ENCODE data around the gene FOXN3.
"Not testable (repeated sequence)": the region's sequence is repeated elsewhere in the genome, so short reads cannot be mapped to it uniquely, and the experiment has no call there.

Gene FOXN3

GRCh38 chr14:89270439-89271227 is 146.4 kb downstream of the FOXN3 start:
- no peak for DNase-seq (ENCODE audit: low read depth)

- no peak for DNase-seq (ENCODE audit: low read depth)
Observed at GRCh38 chr14:89269404-89269803, 147.6 kb downstream of the FOXN3 start.

- no peak for DNase-seq (ENCODE audit: low read depth)
Observed at GRCh38 chr14:89268514-89268913, 148.5 kb downstream of the FOXN3 start.

GRCh38 chr14:89267656-89268055 is 149.4 kb downstream of the FOXN3 start:
- no peak for DNase-seq (ENCODE audit: low read depth)

- DNase-seq (ENCODE audit: low read depth), result no peak
Observed at GRCh38 chr14:89267163-89267562, 149.9 kb downstream of the FOXN3 start.

GRCh38 chr14:89266754-89267153 is 150.3 kb downstream of the FOXN3 start:
- DNase-seq (ENCODE audit: low read depth), result no peak

- DNase-seq (ENCODE audit: low read depth), result no peak
Observed at GRCh38 chr14:89265234-89265633, 151.8 kb downstream of the FOXN3 start.

- DNase-seq (ENCODE audit: low read depth), result no peak
Observed at GRCh38 chr14:89264196-89264800, 152.7 kb downstream of the FOXN3 start.

GRCh38 chr14:89262041-89262440 is 155.0 kb downstream of the FOXN3 start:
- DNase-seq (ENCODE audit: low read depth), result no peak

GRCh38 chr14:89260898-89261297 is 156.1 kb downstream of the FOXN3 start:
- DNase-seq (ENCODE audit: low read depth), result no peak

GRCh38 chr14:89259951-89260609 is 157.0 kb downstream of the FOXN3 start:
- DNase-seq (ENCODE audit: low read depth), result no peak

GRCh38 chr14:89258728-89259273 is 158.2 kb downstream of the FOXN3 start:
- DNase-seq (ENCODE audit: low read depth), result no peak

- DNase-seq (ENCODE audit: low read depth), result no peak
Observed at GRCh38 chr14:89256951-89257350, 160.1 kb downstream of the FOXN3 start.

- no peak for DNase-seq (ENCODE audit: low read depth)
Observed at GRCh38 chr14:89256283-89256682, 160.8 kb downstream of the FOXN3 start.

GRCh38 chr14:89255852-89256251 is 161.2 kb downstream of the FOXN3 start:
- DNase-seq (ENCODE audit: low read depth), result no peak

- no peak for DNase-seq (ENCODE audit: low read depth)
Observed at GRCh38 chr14:89255012-89255411, 162.0 kb downstream of the FOXN3 start.

GRCh38 chr14:89254166-89254909 is 162.7 kb downstream of the FOXN3 start:
- DNase-seq (ENCODE audit: low read depth), result no peak

- DNase-seq (ENCODE audit: low read depth), result no peak
Observed at GRCh38 chr14:89252887-89253532, 164.0 kb downstream of the FOXN3 start.

GRCh38 chr14:89251061-89251460 is 166.0 kb downstream of the FOXN3 start:
- DNase-seq (ENCODE audit: low read depth), result no peak

- DNase-seq (ENCODE audit: low read depth), result not testable (repeated sequence)
Observed at GRCh38 chr14:89250655-89250975, 166.4 kb downstream of the FOXN3 start.

GRCh38 chr14:89249972-89250654 is 166.9 kb downstream of the FOXN3 start:
- no peak for DNase-seq (ENCODE audit: low read depth)
